Measurements from ENCODE around the gene CST7. TPM values are rescaled to one million over a fixed set of nuclear protein-coding genes. Genes with fewer than 3 reads are reported as not detected.

The CST7 gene
- polyA plus RNA-seq, 1 donor from 2014 or later, result not detected

DNA sequence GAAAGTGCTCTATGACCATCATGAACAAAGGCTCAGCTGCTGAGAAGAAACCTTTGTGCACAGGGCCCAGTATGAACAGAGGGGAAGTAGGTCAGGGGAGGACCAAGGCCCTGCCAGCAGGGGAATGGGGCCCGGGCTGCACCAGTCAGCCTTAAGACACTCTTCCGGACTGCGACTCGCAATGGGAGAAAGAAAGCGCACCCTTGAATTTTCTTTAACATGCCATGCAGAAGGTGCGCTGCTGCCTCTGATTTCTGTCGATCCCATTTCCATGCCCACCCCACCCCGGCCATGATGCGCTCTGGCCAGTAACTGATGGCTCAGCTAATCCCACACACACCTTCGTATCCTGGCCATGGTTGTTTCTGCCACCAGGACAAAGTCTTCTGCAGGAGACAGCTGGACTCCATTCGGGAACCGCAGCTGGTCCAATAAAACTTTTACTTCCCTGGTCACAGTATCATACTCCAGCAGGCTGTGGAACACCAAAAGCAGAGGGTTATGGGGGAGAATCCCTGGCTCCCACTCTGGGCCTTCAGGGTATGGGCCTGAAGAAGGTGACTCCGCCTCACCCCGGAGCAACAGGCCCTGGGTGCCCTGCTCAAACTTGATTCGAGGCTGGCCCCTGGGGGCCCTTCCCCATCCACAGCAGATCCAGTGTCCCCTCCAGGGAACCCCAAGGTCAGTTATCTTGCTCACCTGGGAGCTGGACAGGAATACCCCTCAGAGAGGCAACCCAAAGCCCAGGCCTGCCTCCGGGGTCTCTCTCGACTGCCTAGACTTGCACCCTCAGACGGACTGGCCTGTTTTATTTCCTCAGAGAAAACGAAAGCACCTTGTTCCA is 20.3 kb downstream of the CST7 start:
- no peak overlapping the region for H3K4me3 ChIP-seq (ENCODE audit: low read length)

DNA sequence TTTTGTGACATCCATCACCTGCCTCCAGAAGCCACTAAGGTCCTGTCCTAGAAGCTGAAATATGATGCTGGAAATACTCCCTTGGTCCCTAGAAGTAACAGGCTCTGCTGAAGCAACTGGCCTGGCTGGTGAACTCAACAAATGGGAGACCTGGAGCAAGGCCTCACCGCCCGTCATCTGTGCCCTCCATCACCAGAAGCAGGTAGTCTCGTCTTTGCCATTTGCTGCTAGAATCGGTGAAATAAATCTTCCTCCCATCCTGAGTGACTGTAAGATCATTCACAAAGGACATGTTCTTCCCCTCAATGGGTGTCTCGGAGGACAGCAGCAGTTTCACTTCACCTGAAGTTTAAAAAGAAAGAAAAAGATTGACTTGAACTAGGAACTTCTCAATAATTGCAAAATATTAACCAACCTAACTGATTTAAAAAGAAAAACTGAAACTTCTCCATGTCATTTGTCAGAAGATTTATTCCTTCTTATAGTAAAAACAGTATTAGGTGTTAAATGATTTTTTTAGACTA is 21.0 kb downstream of the CST7 start:
- H3K4me2 ChIP-seq (ENCODE audit: low read length), result no peak overlapping the region
- TF ChIP-seq EP300 (conservative IDR thresholded peaks at IDR 0.05; ENCODE audit: poor library complexity, severe bottlenecking) (no peak), SMC3 (conservative IDR thresholded peaks at IDR 0.05; ENCODE audit: poor library complexity) (no peak), EZH2 (IDR thresholded peaks at IDR 0.05; ENCODE audit: borderline replicate concordance, insufficient read depth, low read length, poor library complexity, severe bottlenecking) (no peak), MXI1 (conservative IDR thresholded peaks at IDR 0.05; ENCODE audit: poor library complexity, severe bottlenecking) (no peak), RAD21 (conservative IDR thresholded peaks at IDR 0.05) (no peak), POLR2AphosphoS5 (IDR thresholded peaks at IDR 0.05) (no peak), TAF1 (IDR thresholded peaks at IDR 0.05; ENCODE audit: low read depth) (no peak)
- TF ChIP-seq, protein P1, sequence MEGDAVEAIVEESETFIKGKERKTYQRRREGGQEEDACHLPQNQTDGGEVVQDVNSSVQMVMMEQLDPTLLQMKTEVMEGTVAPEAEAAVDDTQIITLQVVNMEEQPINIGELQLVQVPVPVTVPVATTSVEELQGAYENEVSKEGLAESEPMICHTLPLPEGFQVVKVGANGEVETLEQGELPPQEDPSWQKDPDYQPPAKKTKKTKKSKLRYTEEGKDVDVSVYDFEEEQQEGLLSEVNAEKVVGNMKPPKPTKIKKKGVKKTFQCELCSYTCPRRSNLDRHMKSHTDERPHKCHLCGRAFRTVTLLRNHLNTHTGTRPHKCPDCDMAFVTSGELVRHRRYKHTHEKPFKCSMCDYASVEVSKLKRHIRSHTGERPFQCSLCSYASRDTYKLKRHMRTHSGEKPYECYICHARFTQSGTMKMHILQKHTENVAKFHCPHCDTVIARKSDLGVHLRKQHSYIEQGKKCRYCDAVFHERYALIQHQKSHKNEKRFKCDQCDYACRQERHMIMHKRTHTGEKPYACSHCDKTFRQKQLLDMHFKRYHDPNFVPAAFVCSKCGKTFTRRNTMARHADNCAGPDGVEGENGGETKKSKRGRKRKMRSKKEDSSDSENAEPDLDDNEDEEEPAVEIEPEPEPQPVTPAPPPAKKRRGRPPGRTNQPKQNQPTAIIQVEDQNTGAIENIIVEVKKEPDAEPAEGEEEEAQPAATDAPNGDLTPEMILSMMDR (IDR thresholded peaks at IDR 0.05; ENCODE audit: poor library complexity, severe bottlenecking), result no peak
- TF ChIP-seq, protein P2, sequence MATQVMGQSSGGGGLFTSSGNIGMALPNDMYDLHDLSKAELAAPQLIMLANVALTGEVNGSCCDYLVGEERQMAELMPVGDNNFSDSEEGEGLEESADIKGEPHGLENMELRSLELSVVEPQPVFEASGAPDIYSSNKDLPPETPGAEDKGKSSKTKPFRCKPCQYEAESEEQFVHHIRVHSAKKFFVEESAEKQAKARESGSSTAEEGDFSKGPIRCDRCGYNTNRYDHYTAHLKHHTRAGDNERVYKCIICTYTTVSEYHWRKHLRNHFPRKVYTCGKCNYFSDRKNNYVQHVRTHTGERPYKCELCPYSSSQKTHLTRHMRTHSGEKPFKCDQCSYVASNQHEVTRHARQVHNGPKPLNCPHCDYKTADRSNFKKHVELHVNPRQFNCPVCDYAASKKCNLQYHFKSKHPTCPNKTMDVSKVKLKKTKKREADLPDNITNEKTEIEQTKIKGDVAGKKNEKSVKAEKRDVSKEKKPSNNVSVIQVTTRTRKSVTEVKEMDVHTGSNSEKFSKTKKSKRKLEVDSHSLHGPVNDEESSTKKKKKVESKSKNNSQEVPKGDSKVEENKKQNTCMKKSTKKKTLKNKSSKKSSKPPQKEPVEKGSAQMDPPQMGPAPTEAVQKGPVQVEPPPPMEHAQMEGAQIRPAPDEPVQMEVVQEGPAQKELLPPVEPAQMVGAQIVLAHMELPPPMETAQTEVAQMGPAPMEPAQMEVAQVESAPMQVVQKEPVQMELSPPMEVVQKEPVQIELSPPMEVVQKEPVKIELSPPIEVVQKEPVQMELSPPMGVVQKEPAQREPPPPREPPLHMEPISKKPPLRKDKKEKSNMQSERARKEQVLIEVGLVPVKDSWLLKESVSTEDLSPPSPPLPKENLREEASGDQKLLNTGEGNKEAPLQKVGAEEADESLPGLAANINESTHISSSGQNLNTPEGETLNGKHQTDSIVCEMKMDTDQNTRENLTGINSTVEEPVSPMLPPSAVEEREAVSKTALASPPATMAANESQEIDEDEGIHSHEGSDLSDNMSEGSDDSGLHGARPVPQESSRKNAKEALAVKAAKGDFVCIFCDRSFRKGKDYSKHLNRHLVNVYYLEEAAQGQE (IDR thresholded peaks at IDR 0.05; ENCODE audit: borderline replicate concordance), result no peak
- peaks cover 8% of the 10 kb centered on the region for H3K36me3 ChIP-seq (ENCODE audit: insufficient read depth, low read length)
- no peak overlapping the region for H2AFZ ChIP-seq (ENCODE audit: low read depth, low read length)
- no peak overlapping the region for H3K4me3 ChIP-seq (ENCODE audit: low read length)
- H3K79me2 ChIP-seq (replicated peaks; ENCODE audit: insufficient read depth, low read length), result no peaks in the 10 kb centered on the region
- no peaks in the 10 kb centered on the region for H3K9me3 ChIP-seq (ENCODE audit: low read length)
- no peak overlapping the region for H3K27ac ChIP-seq (ENCODE audit: low read length)
- no peaks in the 10 kb centered on the region for H3K27me3 ChIP-seq (ENCODE audit: insufficient read depth, low read depth, low read length)
- H3F3A ChIP-seq (ENCODE audit: insufficient read depth, low read length, poor library complexity, severe bottlenecking), result no peaks in the 10 kb centered on the region
- H4K20me1 ChIP-seq (ENCODE audit: insufficient read depth), result no peaks in the 10 kb centered on the region
- H3K9ac ChIP-seq (ENCODE audit: low read length), result no peak overlapping the region
- no peaks in the 10 kb centered on the region for H3K9me2 ChIP-seq (ENCODE audit: insufficient read depth, low read length)

More for the DNA sequence above, 20.3 kb downstream of the CST7 start:
- Histone ChIP-seq H4K20me1 (ENCODE audit: insufficient read depth) (no peaks in the 10 kb centered on the region), H3K36me3 (ENCODE audit: insufficient read depth, low read length) (peaks cover 8% of the 10 kb centered on the region), H3K9ac (ENCODE audit: low read length) (no peak overlapping the region), H3K27ac (ENCODE audit: low read length) (no peak overlapping the region), H3K9me3 (ENCODE audit: low read length) (no peaks in the 10 kb centered on the region), H3K27me3 (ENCODE audit: insufficient read depth, low read depth, low read length) (no peaks in the 10 kb centered on the region), H3K9me2 (ENCODE audit: insufficient read depth, low read length) (no peaks in the 10 kb centered on the region), H2AFZ (ENCODE audit: low read depth, low read length) (no peak overlapping the region), H3K4me2 (ENCODE audit: low read length) (no peak overlapping the region), H3F3A (ENCODE audit: insufficient read depth, low read length, poor library complexity, severe bottlenecking) (no peaks in the 10 kb centered on the region), H3K79me2 (replicated peaks; ENCODE audit: insufficient read depth, low read length) (no peaks in the 10 kb centered on the region)
- TF ChIP-seq TAF1 (IDR thresholded peaks at IDR 0.05; ENCODE audit: low read depth) (no peak), POLR2AphosphoS5 (IDR thresholded peaks at IDR 0.05) (no peak), MXI1 (conservative IDR thresholded peaks at IDR 0.05; ENCODE audit: poor library complexity, severe bottlenecking) (no peak), EZH2 (IDR thresholded peaks at IDR 0.05; ENCODE audit: borderline replicate concordance, insufficient read depth, low read length, poor library complexity, severe bottlenecking) (no peak), EP300 (conservative IDR thresholded peaks at IDR 0.05; ENCODE audit: poor library complexity, severe bottlenecking) (no peak), SMC3 (conservative IDR thresholded peaks at IDR 0.05; ENCODE audit: poor library complexity) (no peak), RAD21 (conservative IDR thresholded peaks at IDR 0.05) (no peak)
- TF ChIP-seq, protein P1 (IDR thresholded peaks at IDR 0.05; ENCODE audit: poor library complexity, severe bottlenecking), result no peak
